Activated CD4-positive, alpha-beta memory T cell treated with anti-CD3 and anti-CD28 coated beads, Interleukin-2, amount 10 ng/mL, durations not matched to agents 7 days and 5 days (primary cell): ENCODE data around the gene BRMS1. TPM values are rescaled to one million over a fixed set of nuclear protein-coding genes. Genes with fewer than 3 reads are reported as not detected.
A peak's percentile ranks its signal among the peaks of the same experiment; 100 is the strongest.
"Not testable (repeated sequence)": the region's sequence is repeated elsewhere in the genome, so short reads cannot be mapped to it uniquely, and the experiment has no call there.

Experiments
- CTCF ChIA-PET: fragments of 350-600 bp; sonication (Branson Sonifier 250); formaldehyde crosslinking; loops from one replicate; lab custom pipeline; 2021; ENCODE audit warnings: antibody characterized with exemption, inconsistent platforms; lab: Charles Lee
- POLR2A ChIA-PET: fragments of 350-600 bp; sonication (Branson Sonifier 250); formaldehyde crosslinking; loops from one replicate; lab custom pipeline; 2021; ENCODE audit warnings: antibody characterized with exemption; lab: Charles Lee
- DNase-seq: peaks from one replicate; pipeline ENCODE4 v3.0.0-alpha.2; 2020
- H3K27ac Mint-ChIP-seq: one replicate; pipeline ENCODE4 v1.8.0; 2021; ENCODE audit warnings: mild to moderate bottlenecking, mixed read lengths
- H3K27me3 Mint-ChIP-seq: one replicate; pipeline ENCODE4 v1.8.0; 2021; ENCODE audit warnings: mixed read lengths
- H3K36me3 Mint-ChIP-seq: one replicate; pipeline ENCODE4 v1.8.0; 2021; ENCODE audit warnings: low read depth, mixed read lengths
- H3K4me1 Mint-ChIP-seq: one replicate; pipeline ENCODE4 v1.8.0; 2021; ENCODE audit warnings: mixed read lengths
- H3K4me3 Mint-ChIP-seq: one replicate; pipeline ENCODE4 v1.8.0; 2021; ENCODE audit warnings: mild to moderate bottlenecking, mixed read lengths
- H3K9me3 Mint-ChIP-seq: one replicate; pipeline ENCODE4 v1.8.0; 2021; ENCODE audit warnings: mixed read lengths
- total RNA-seq, 2 experiments: library from RNA; stranded (reverse); gene quantifications; one replicate each; pipeline ENCODE4 v1.2.3, GENCODE V29; 2021

Gene BRMS1
- total RNA-seq, 2 experiments from 2014 or later: 39.7 to 40.4 TPM

GRCh38 chr11:66323684-66324083, 21.2 kb downstream of the BRMS1 start:
- H3K27me3 Mint-ChIP-seq: peaks cover 10% of the 10 kb centered on the region
- H3K36me3 Mint-ChIP-seq: no peaks in the 10 kb centered on the region
- CTCF ChIA-PET: interaction anchor here (3.9 kb wide), 1 partner anchor 11 kb away, joined by 44 read pairs; no protein-coding TSS in a partner anchor
- peaks cover 6% of the 10 kb centered on the region for H3K9me3 Mint-ChIP-seq
- H3K27ac Mint-ChIP-seq: no peak overlapping the region
- POLR2A ChIA-PET: interaction anchor here (0.9 kb wide), 1 partner anchor 11 kb away, joined by 6 read pairs; no protein-coding TSS in a partner anchor
- no peak for DNase-seq
- H3K4me1 Mint-ChIP-seq: peaks cover 41% of the 10 kb centered on the region
- H3K4me3 Mint-ChIP-seq: no peak overlapping the region

GRCh38 chr11:66322732-66323427, 22.0 kb downstream of the BRMS1 start:
- Mint-ChIP-seq H3K4me1 (peaks cover 41% of the 10 kb centered on the region), H3K4me3 (no peak overlapping the region), H3K27ac (no peak overlapping the region), H3K36me3 (no peaks in the 10 kb centered on the region), H3K9me3 (peaks cover 7% of the 10 kb centered on the region), H3K27me3 (peaks cover 11% of the 10 kb centered on the region)
- CTCF ChIA-PET: no interaction called here
- DNase-seq: no peak
- POLR2A ChIA-PET: no interaction called here

GRCh38 chr11:66321606-66322005, 23.3 kb downstream of the BRMS1 start:
- Mint-ChIP-seq H3K4me3 (no peak overlapping the region), H3K4me1 (peaks cover 37% of the 10 kb centered on the region), H3K27ac (no peak overlapping the region), H3K27me3 (peaks cover 11% of the 10 kb centered on the region), H3K9me3 (peaks cover 7% of the 10 kb centered on the region), H3K36me3 (no peaks in the 10 kb centered on the region)
- CTCF ChIA-PET: interaction anchor here (0.5 to 1.4 kb wide), 2 partner anchors 10 to 110 kb away, joined by 3 to 12 read pairs; no protein-coding TSS in a partner anchor
- no peak for DNase-seq
- POLR2A ChIA-PET: no interaction called here

- POLR2A ChIA-PET: not testable (repeated sequence)
Measured at GRCh38 chr11:66320748-66321147, 24.2 kb downstream of the BRMS1 start.

GRCh38 chr11:66320289-66320688, 24.6 kb downstream of the BRMS1 start:
- Mint-ChIP-seq H3K27me3 (peaks cover 13% of the 10 kb centered on the region), H3K4me1 (peaks cover 27% of the 10 kb centered on the region)
- POLR2A ChIA-PET, CTCF ChIA-PET, H3K9me3 Mint-ChIP-seq, H3K4me3 Mint-ChIP-seq, H3K27ac Mint-ChIP-seq, H3K36me3 Mint-ChIP-seq, DNase-seq: not testable (repeated sequence)

More at GRCh38 chr11:66320748-66321147, 24.2 kb downstream of the BRMS1 start:
- DNase-seq, CTCF ChIA-PET, H3K4me3 Mint-ChIP-seq, H3K36me3 Mint-ChIP-seq, H3K27ac Mint-ChIP-seq, H3K9me3 Mint-ChIP-seq: not testable (repeated sequence)
- peaks cover 11% of the 10 kb centered on the region for H3K27me3 Mint-ChIP-seq
- H3K4me1 Mint-ChIP-seq: peaks cover 30% of the 10 kb centered on the region

GRCh38 chr11:66318600-66318970, 26.3 kb downstream of the BRMS1 start:
- peaks cover 13% of the 10 kb centered on the region for H3K27me3 Mint-ChIP-seq
- ChIA-PET CTCF (interaction anchor here (1.0 kb wide), 1 partner anchor 10 kb away, joined by 3 read pairs; no protein-coding TSS in a partner anchor), POLR2A (no interaction called here)
- H3K36me3 Mint-ChIP-seq: no peaks in the 10 kb centered on the region
- peaks cover 7% of the 10 kb centered on the region for H3K9me3 Mint-ChIP-seq
- H3K4me1 Mint-ChIP-seq: peaks cover 33% of the 10 kb centered on the region
- H3K4me3 Mint-ChIP-seq: no peak overlapping the region
- peak overlapping the region; percentile 10 for H3K27ac Mint-ChIP-seq
- no peak for DNase-seq

- H3K27ac Mint-ChIP-seq: peak overlapping the region; percentile 56
- no peak for DNase-seq
- no peaks in the 10 kb centered on the region for H3K36me3 Mint-ChIP-seq
- POLR2A ChIA-PET: no interaction called here
- peaks cover 38% of the 10 kb centered on the region for H3K4me1 Mint-ChIP-seq
- peaks cover 13% of the 10 kb centered on the region for H3K27me3 Mint-ChIP-seq
- no peak overlapping the region for H3K4me3 Mint-ChIP-seq
- peaks cover 7% of the 10 kb centered on the region for H3K9me3 Mint-ChIP-seq
- CTCF ChIA-PET: interaction anchor here (1.0 kb wide), 1 partner anchor 11 kb away, joined by 3 read pairs; no protein-coding TSS in a partner anchor
Measured at GRCh38 chr11:66317723-66318599, 26.9 kb downstream of the BRMS1 start.

GRCh38 chr11:66317322-66317722, 27.6 kb downstream of the BRMS1 start:
- no peak overlapping the region for H3K4me3 Mint-ChIP-seq
- POLR2A ChIA-PET: no interaction called here

GRCh38 chr11:66316849-66317251, 28.1 kb downstream of the BRMS1 start, which contains the start of gene CD248:
Gene CD248, minus strand, starts transcription at chr11:66317044. Its CDS starts 17 bp downstream, at chr11:66317027.
- Mint-ChIP-seq H3K36me3 (no peaks in the 10 kb centered on the region), H3K9me3 (peaks cover 7% of the 10 kb centered on the region), H3K27me3 (peaks cover 13% of the 10 kb centered on the region), H3K27ac (peak within 1 kb of the TSS; percentile 56), H3K4me3 (no peak within 1 kb of the TSS), H3K4me1 (peaks cover 41% of the 10 kb centered on the region)
- CTCF ChIA-PET: no interaction called here
- POLR2A ChIA-PET: no interaction called here
- no peak for DNase-seq

More at GRCh38 chr11:66317322-66317722, 27.6 kb downstream of the BRMS1 start:
- CTCF ChIA-PET: no interaction called here
- no peaks in the 10 kb centered on the region for H3K36me3 Mint-ChIP-seq
- peaks cover 39% of the 10 kb centered on the region for H3K4me1 Mint-ChIP-seq
- H3K9me3 Mint-ChIP-seq: peaks cover 7% of the 10 kb centered on the region
- H3K27me3 Mint-ChIP-seq: peaks cover 13% of the 10 kb centered on the region
- DNase-seq: no peak
- peak overlapping the region; percentile 56 for H3K27ac Mint-ChIP-seq

GRCh38 chr11:66315921-66316811, 28.7 kb downstream of the BRMS1 start:
- Mint-ChIP-seq H3K36me3 (no peaks in the 10 kb centered on the region), H3K4me1 (peaks cover 43% of the 10 kb centered on the region), H3K4me3 (no peak overlapping the region), H3K27ac (no peak overlapping the region), H3K9me3 (peaks cover 7% of the 10 kb centered on the region), H3K27me3 (peaks cover 13% of the 10 kb centered on the region)
- POLR2A ChIA-PET: interaction anchor here (1.3 kb wide), 1 partner anchor 27 kb away, joined by 3 read pairs; the partner anchor contains the start of gene YIF1A
- CTCF ChIA-PET: interaction anchor here (1.1 kb wide), 1 partner anchor 73 kb away, joined by 4 read pairs; no protein-coding TSS in a partner anchor
- DNase-seq: no peak

GRCh38 chr11:66315498-66315885, 29.4 kb downstream of the BRMS1 start:
- H3K9me3 Mint-ChIP-seq: peaks cover 7% of the 10 kb centered on the region
- peaks cover 13% of the 10 kb centered on the region for H3K27me3 Mint-ChIP-seq
- ChIA-PET POLR2A (interaction anchor here (1.3 kb wide), 1 partner anchor 26 kb away, joined by 3 read pairs; the partner anchor contains the start of gene YIF1A), CTCF (interaction anchor here (1.1 kb wide), 1 partner anchor 73 kb away, joined by 4 read pairs; no protein-coding TSS in a partner anchor)
- no peak for DNase-seq
- no peaks in the 10 kb centered on the region for H3K36me3 Mint-ChIP-seq
- peaks cover 43% of the 10 kb centered on the region for H3K4me1 Mint-ChIP-seq
- H3K4me3 Mint-ChIP-seq: no peak overlapping the region
- H3K27ac Mint-ChIP-seq: no peak overlapping the region
